HG02943 (cell line): ENCODE measurements around the gene PAPOLB.

Experiments
- ATAC-seq: cut with Tn5 transposase; IDR thresholded peaks from one replicate; pipeline ENCODE4 v1.9.1; 2021; ENCODE audit warnings: mild to moderate bottlenecking, low read depth, moderate library complexity; ENCODE audit not compliant: unreplicated experiment

PAPOLB gene

GRCh38 chr7:4878336-4879335 is 16.8 kb upstream of the PAPOLB start:
- ATAC-seq: no peak

- no peak for ATAC-seq
Measured at GRCh38 chr7:4876586-4876985, 14.8 kb upstream of the PAPOLB start.

- ATAC-seq: no peak
Measured at GRCh38 chr7:4875391-4875790, 13.6 kb upstream of the PAPOLB start.

GRCh38 chr7:4873071-4873944 is 11.5 kb upstream of the PAPOLB start:
- ATAC-seq: no peak

GRCh38 chr7:4871930-4872675 is 10.3 kb upstream of the PAPOLB start:
- ATAC-seq: no peak

GRCh38 chr7:4871056-4871680 is 9.3 kb upstream of the PAPOLB start:
- ATAC-seq: no peak

- no peak for ATAC-seq
Measured at GRCh38 chr7:4868493-4868892, 6.7 kb upstream of the PAPOLB start.

GRCh38 chr7:4866528-4867496 is 5.0 kb upstream of the PAPOLB start:
- no peak for ATAC-seq

GRCh38 chr7:4862156-4862555 is 326 bp upstream of the PAPOLB start:
- ATAC-seq: no peak

GRCh38 chr7:4861227-4861626 is 603 bp downstream of the PAPOLB start:
- ATAC-seq: no peak

- ATAC-seq: no peak
Measured at GRCh38 chr7:4857189-4857588, 4.6 kb downstream of the PAPOLB start.

GRCh38 chr7:4856336-4857057 is 5.3 kb downstream of the PAPOLB start:
- ATAC-seq: no peak

- no peak for ATAC-seq
Measured at GRCh38 chr7:4854916-4855315, 6.9 kb downstream of the PAPOLB start.

GRCh38 chr7:4851459-4852422 is 10.1 kb downstream of the PAPOLB start:
- no peak for ATAC-seq

GRCh38 chr7:4850262-4850795 is 11.5 kb downstream of the PAPOLB start:
- ATAC-seq: no peak

GRCh38 chr7:4849390-4849789 is 12.4 kb downstream of the PAPOLB start:
- ATAC-seq: no peak

GRCh38 chr7:4845740-4846142 is 16.1 kb downstream of the PAPOLB start:
- ATAC-seq: no peak
